HG02973 (cell line): ENCODE results near the gene STAG2.
"Not testable (repeated sequence)": the region's sequence is repeated elsewhere in the genome, so short reads cannot be mapped to it uniquely, and the experiment has no call there.

Experiments used
- ATAC-seq: cut with Tn5 transposase; IDR thresholded peaks from one replicate; pipeline ENCODE4 v1.9.1; 2021; ENCODE audit warnings: moderate library complexity; ENCODE audit not compliant: unreplicated experiment

The STAG2 gene

GRCh38 chrX:124033821-124034220 lies 72.3 kb downstream of the STAG2 start:
- ATAC-seq: no peak

GRCh38 chrX:124035657-124036056 lies 74.2 kb downstream of the STAG2 start:
- no peak for ATAC-seq

- ATAC-seq: no peak
Observed at GRCh38 chrX:124042042-124042441, 80.5 kb downstream of the STAG2 start.

- ATAC-seq: no peak
Observed at GRCh38 chrX:124045109-124045508, 83.6 kb downstream of the STAG2 start.

- ATAC-seq: not testable (repeated sequence)
Observed at GRCh38 chrX:124084417-124084816, 122.9 kb downstream of the STAG2 start.

GRCh38 chrX:124085063-124085462 lies 123.6 kb downstream of the STAG2 start:
- no peak for ATAC-seq

GRCh38 chrX:124086411-124086810 lies 124.9 kb downstream of the STAG2 start:
- no peak for ATAC-seq

- ATAC-seq: no peak
Observed at GRCh38 chrX:124087000-124087746, 125.7 kb downstream of the STAG2 start.

GRCh38 chrX:124093222-124093621 lies 131.7 kb downstream of the STAG2 start:
- ATAC-seq: no peak

- ATAC-seq: no peak
Observed at GRCh38 chrX:124097116-124097515, 135.6 kb downstream of the STAG2 start.

- ATAC-seq: no peak
Observed at GRCh38 chrX:124098089-124098488, 136.6 kb downstream of the STAG2 start.

- ATAC-seq: no peak
Observed at GRCh38 chrX:124103966-124104365, 142.5 kb downstream of the STAG2 start.

- not testable (repeated sequence) for ATAC-seq
Observed at GRCh38 chrX:124104512-124104911, 143.0 kb downstream of the STAG2 start.

- ATAC-seq: no peak
Observed at GRCh38 chrX:124113621-124114600, 152.4 kb downstream of the STAG2 start.

GRCh38 chrX:124117325-124117724 lies 155.8 kb downstream of the STAG2 start:
- no peak for ATAC-seq

GRCh38 chrX:124125471-124125870 lies 164.0 kb downstream of the STAG2 start:
- no peak for ATAC-seq

- ATAC-seq: no peak
Observed at GRCh38 chrX:124127496-124127895, 166.0 kb downstream of the STAG2 start.

GRCh38 chrX:124132437-124132836 lies 170.9 kb downstream of the STAG2 start:
- ATAC-seq: not testable (repeated sequence)

GRCh38 chrX:124145749-124146148 lies 184.2 kb downstream of the STAG2 start:
- ATAC-seq: no peak

- ATAC-seq: no peak
Observed at GRCh38 chrX:124151195-124151594, 189.7 kb downstream of the STAG2 start.
